Ovary (tissue), 9 donors: Measurements from ENCODE around the gene MYH11. TPM values are rescaled to one million over a fixed set of nuclear protein-coding genes. Genes with fewer than 3 reads are reported as not detected.
A peak's percentile ranks its signal among the peaks of the same experiment; 100 is the strongest.
"Not testable (repeated sequence)": the region's sequence is repeated elsewhere in the genome, so short reads cannot be mapped to it uniquely, and the experiment has no call there.

Experiments
- DNase-seq, 5 donors: peaks; one replicate each; pipeline ENCODE4 v3.0.0-alpha.2; 2019 to 2020
- H3K27ac ChIP-seq, 2 donors: fragments of 200-600 bp; one replicate each; pipeline versions ENCODE4 v1.5.1 to v1.8.0; 2019 to 2022
- H3K27me3 ChIP-seq: fragments of 200-600 bp; one replicate; pipeline ENCODE4 v1.8.0; 2022
- H3K36me3 ChIP-seq: fragments of 200-600 bp; sonication (generic); one replicate; pipeline ENCODE4 v1.5.1; 2019
- H3K4me1 ChIP-seq: one replicate; pipeline ENCODE4 v1.8.1; 2013; ENCODE audit warnings: mild to moderate bottlenecking, moderate library complexity; ENCODE audit not compliant: insufficient read depth
- H3K4me3 ChIP-seq: fragments of 200-600 bp; sonication (generic); one replicate; pipeline ENCODE4 v1.5.1; 2017
- H3K9me3 ChIP-seq, 2 donors: fragments of 200-600 bp in 1 of 2; sonication (generic) in 1 of 2; one replicate each; pipeline versions ENCODE4 v1.5.1 to v1.8.1; 2013 to 2019; ENCODE audit warnings: mild to moderate bottlenecking in 1 of 2, moderate library complexity in 1 of 2
- EP300 ChIP-seq: sonication (generic); formaldehyde crosslinking; IDR thresholded peaks from one replicate; pipeline ENCODE4 v1.6.1; 2017; ENCODE audit warnings: antibody characterized with exemption
- POLR2A ChIP-seq: fragments of 450-650 bp; IDR thresholded peaks from one replicate; pipeline ENCODE4 v1.6.1; 2017; ENCODE audit warnings: antibody characterized with exemption, mild to moderate bottlenecking, moderate library complexity
- WGBS, 3 donors: extraction: QIAGEN DNeasy Blood & Tissue Kit in 1 of 3; methylation state at CpG; one replicate each; pipeline versions ENCODE4 v1.1.5 to v1.1.7; 2013 to 2017; 5-methylcytosine and 5-hydroxymethylcytosine counted together
- intact Hi-C, 4 donors: fragments of 100-400 bp; cut with DNase I; formaldehyde crosslinking; loops; one replicate each; pipeline versions ENCODE4 v1.11.0 to v1.15.1; 2022 to 2023
- polyA plus RNA-seq, 2 donors: library from polyadenylated mRNA; stranded (reverse); fragments of 200-250 nt in 1 of 2; fragments of 350-450 nt in 1 of 2; fragmentation: Illumina TruSeq in 1 of 2; extraction: RNeasy Lipid Tissue Mini Kit (QIAGEN cat#74804) in 1 of 2; gene quantifications; one replicate each; pipeline ENCODE4 v1.2.3, GENCODE V29; 2013 to 2014
- total RNA-seq, 7 donors: library from RNA; depleted of rRNA in 2 of 7; stranded (reverse); fragments of >200 nt in 2 of 7; fragmentation: NEBNext Ultra II Directional in 3 of 7; extraction: Animal tissue kit (Norgen Biotek cat#: 25700) in 3 of 7; gene quantifications; one replicate each; pipeline versions ENCODE4 v1.1.0 to v1.2.4, GENCODE V29; 2016 to 2023
- TF ChIP-seq, protein P1 (sequence below), 3 donors: fragments of 450-650 bp in 2 of 3; fragments of 200-600 bp in 1 of 3; IDR thresholded peaks; one replicate each; pipeline versions ENCODE4 v1.5.1 to v1.8.0; 2016 to 2022; ENCODE audit warnings: antibody characterized with exemption in 3 of 3, mild to moderate bottlenecking in 1 of 3
- donor health status: DM: no; HTN: no; CAD: no; lungs with moderate emphysema.
- donor health status: DM: no; HTN: no; CAD: no.
- donor health status: Bipolar disorder and iron deficiency.
- donor health status: DM: yes; HTN: yes; CAD: no.
- donor health status: DM: no; HTN: no; CAD: no.
- donor health status: DM: yes; HTN: yes; CAD: no.

MYH11 gene
- total and polyA plus RNA-seq, 9 donors = 50.9 to 2,765 (median 263) TPM

- intact Hi-C loops = no loop called here
- WGBS, 3 donors = 10 to 14% (median 13%) methylated on average over 13 of the region's 13 CpGs
- H3K27ac ChIP-seq = peak overlapping the region in 1 of 2 donors; percentile 42
Measured at GRCh38 chr16:15811481-15812400, 45.1 kb downstream of the MYH11 start.

GRCh38 chr16:15810949-15811348 lies 45.9 kb downstream of the MYH11 start:
- H3K9me3 ChIP-seq = no peaks in the 10 kb centered on the region
- H3K36me3 ChIP-seq = no peaks in the 10 kb centered on the region
- no peak for DNase-seq
- 85 to 89% (median 88%) methylated on average over 3 of the region's 3 CpGs for WGBS, 3 donors
- peak overlapping the region in 1 of 2 donors; percentile 42 for H3K27ac ChIP-seq
- H3K4me1 ChIP-seq = peaks cover 9% of the 10 kb centered on the region
- H3K27me3 ChIP-seq = no peaks in the 10 kb centered on the region
- intact Hi-C loops = no loop called here
- H3K4me3 ChIP-seq = no peak overlapping the region
- TF ChIP-seq POLR2A (no peak), EP300 (no peak)
- TF ChIP-seq, protein P1, sequence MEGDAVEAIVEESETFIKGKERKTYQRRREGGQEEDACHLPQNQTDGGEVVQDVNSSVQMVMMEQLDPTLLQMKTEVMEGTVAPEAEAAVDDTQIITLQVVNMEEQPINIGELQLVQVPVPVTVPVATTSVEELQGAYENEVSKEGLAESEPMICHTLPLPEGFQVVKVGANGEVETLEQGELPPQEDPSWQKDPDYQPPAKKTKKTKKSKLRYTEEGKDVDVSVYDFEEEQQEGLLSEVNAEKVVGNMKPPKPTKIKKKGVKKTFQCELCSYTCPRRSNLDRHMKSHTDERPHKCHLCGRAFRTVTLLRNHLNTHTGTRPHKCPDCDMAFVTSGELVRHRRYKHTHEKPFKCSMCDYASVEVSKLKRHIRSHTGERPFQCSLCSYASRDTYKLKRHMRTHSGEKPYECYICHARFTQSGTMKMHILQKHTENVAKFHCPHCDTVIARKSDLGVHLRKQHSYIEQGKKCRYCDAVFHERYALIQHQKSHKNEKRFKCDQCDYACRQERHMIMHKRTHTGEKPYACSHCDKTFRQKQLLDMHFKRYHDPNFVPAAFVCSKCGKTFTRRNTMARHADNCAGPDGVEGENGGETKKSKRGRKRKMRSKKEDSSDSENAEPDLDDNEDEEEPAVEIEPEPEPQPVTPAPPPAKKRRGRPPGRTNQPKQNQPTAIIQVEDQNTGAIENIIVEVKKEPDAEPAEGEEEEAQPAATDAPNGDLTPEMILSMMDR (IDR thresholded peaks at IDR 0.05) = no peak

More at GRCh38 chr16:15811481-15812400, 45.1 kb downstream of the MYH11 start:
- no peaks in the 10 kb centered on the region for H3K9me3 ChIP-seq
- TF ChIP-seq POLR2A = no peak
- no peak for TF ChIP-seq EP300
- TF ChIP-seq, protein P1 (IDR thresholded peaks at IDR 0.05) = no peak
- peaks cover 9% of the 10 kb centered on the region for H3K4me1 ChIP-seq
- no peak overlapping the region for H3K4me3 ChIP-seq
- no peak for DNase-seq
- no peaks in the 10 kb centered on the region for H3K36me3 ChIP-seq
- H3K27me3 ChIP-seq = no peaks in the 10 kb centered on the region

DNA sequence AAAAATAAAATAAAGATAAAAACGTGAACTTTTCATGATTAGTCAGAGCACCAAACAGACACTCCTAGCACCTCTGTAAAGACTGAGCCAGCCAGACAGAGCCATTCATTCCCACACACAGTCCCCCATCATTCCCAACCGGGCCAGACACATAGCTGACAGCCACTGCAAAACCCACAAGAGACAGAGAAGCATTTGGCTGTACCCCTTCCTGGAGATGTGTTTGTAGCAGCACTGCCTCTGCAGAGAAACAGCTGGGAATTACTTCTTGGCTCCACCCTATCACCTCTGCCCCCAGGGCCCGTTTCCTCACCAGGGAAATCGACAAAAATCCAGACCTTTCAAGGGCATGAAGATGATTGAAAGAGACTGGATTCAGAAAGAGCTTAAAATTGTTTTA lies 46.4 kb downstream of the MYH11 start:
- H3K27ac ChIP-seq = no peak overlapping the region
- intact Hi-C loops = no loop called here
- DNase-seq = no peak
- H3K4me3 ChIP-seq = no peak overlapping the region
- no peaks in the 10 kb centered on the region for H3K27me3 ChIP-seq
- no peaks in the 10 kb centered on the region for H3K36me3 ChIP-seq
- H3K9me3 ChIP-seq = no peaks in the 10 kb centered on the region
- peaks cover 9% of the 10 kb centered on the region for H3K4me1 ChIP-seq
- TF ChIP-seq EP300 (no peak), POLR2A (no peak)
- TF ChIP-seq, protein P1 (IDR thresholded peaks at IDR 0.05) = no peak
- WGBS, 3 donors = 12 to 15% (median 14%) methylated on average over 4 of the region's 4 CpGs

DNA sequence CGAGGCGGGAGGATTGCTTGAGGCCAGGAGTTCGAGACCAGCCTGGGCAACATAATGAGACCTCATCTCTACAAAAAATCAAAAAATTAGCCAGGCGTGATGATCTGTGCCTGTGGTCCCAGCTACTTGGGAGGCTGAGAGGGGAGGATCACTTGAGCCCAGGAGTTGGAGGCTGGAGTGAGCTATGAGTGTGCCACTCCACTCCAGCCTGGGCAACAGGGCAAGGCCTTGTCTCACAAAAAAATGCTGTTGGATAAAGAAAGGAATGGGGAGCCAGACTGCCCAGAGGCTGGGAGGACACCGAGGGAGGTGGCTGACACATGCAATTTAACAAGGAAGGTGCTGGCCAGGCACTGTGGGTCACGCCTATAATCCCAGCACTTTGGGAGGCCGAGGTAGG lies 47.5 kb downstream of the MYH11 start:
- H3K36me3 ChIP-seq, intact Hi-C loops, H3K4me1 ChIP-seq, DNase-seq, H3K4me3 ChIP-seq, H3K27me3 ChIP-seq, H3K9me3 ChIP-seq: not testable (repeated sequence)
- H3K27ac ChIP-seq = peak overlapping the region in 1 of 2 donors; percentile 46
- 80 to 84% (median 80%) methylated on average over 7 of the region's 7 CpGs for whole genome bisulfite sequencing, 3 donors

GRCh38 chr16:15808071-15808470 lies 48.8 kb downstream of the MYH11 start:
- intact Hi-C loops = no loop called here
- H3K4me1 ChIP-seq = peaks cover 11% of the 10 kb centered on the region
- peak overlapping the region in 1 of 2 donors; percentile 46 for H3K27ac ChIP-seq
- H3K36me3 ChIP-seq = no peaks in the 10 kb centered on the region
- H3K4me3 ChIP-seq = no peak overlapping the region
- no peak for DNase-seq
- no peak for TF ChIP-seq EP300
- TF ChIP-seq, protein P1 (IDR thresholded peaks at IDR 0.05) = no peak
- no peak for TF ChIP-seq POLR2A
- H3K27me3 ChIP-seq = no peaks in the 10 kb centered on the region
- H3K9me3 ChIP-seq = no peaks in the 10 kb centered on the region
- WGBS, 3 donors = 79 to 88% (median 81%) methylated on average over 8 of the region's 8 CpGs
